HepG2 (cell line): ENCODE measurements around the gene UTP25.

ENCODE experiments used
- CHD2 ChIP-seq: IDR thresholded peaks from 2 replicates; pipeline ENCODE4 v1.6.1; 2011; ENCODE audit warnings: low read depth, low read length, improper control_type of control experiment
- JUN ChIP-seq: sonication (generic); formaldehyde crosslinking; IDR thresholded peaks from 2 replicates; pipeline ENCODE4 v1.4.0; 2020; ENCODE audit warnings: mild to moderate bottlenecking, missing genetic modification reagents
- MEF2D ChIP-seq: sonication (generic); formaldehyde crosslinking; IDR thresholded peaks from 2 replicates; pipeline ENCODE4 v1.5.1; 2020; ENCODE audit warnings: mild to moderate bottlenecking, missing genetic modification reagents
- NBN ChIP-seq: fragments of 450-650 bp; conservative IDR thresholded peaks from 2 replicates; pipeline ENCODE4 v1.6.1; 2017
- NONO ChIP-seq, 2 experiments: fragments of 450-650 bp in 1 of 2; sonication (generic) in 1 of 2; formaldehyde crosslinking in 1 of 2; IDR thresholded peaks in 1 of 2; conservative IDR thresholded peaks in 1 of 2; 2 replicates each; pipeline versions ENCODE4 v1.6.1 to v1.8.0; 2017 to 2022; ENCODE audit warnings: mild to moderate bottlenecking in 1 of 2, missing genetic modification reagents in 1 of 2, moderate library complexity in 1 of 2
- PAXIP1 ChIP-seq: sonication (generic); formaldehyde crosslinking; conservative IDR thresholded peaks from 2 replicates; pipeline ENCODE4 v1.4.0; 2020; ENCODE audit warnings: mild to moderate bottlenecking, missing genetic modification reagents, moderate library complexity
- RNF219 ChIP-seq: sonication (generic); formaldehyde crosslinking; IDR thresholded peaks from 2 replicates; pipeline ENCODE4 v1.5.0; 2020; ENCODE audit warnings: mild to moderate bottlenecking, missing genetic modification reagents
- SP1 ChIP-seq, 2 experiments: fragments of 450-650 bp in 1 of 2; sonication (generic) in 1 of 2; formaldehyde crosslinking in 1 of 2; IDR thresholded peaks; 2 replicates each; pipeline versions ENCODE4 v1.4.0 to v1.6.1; 2016 to 2020; ENCODE audit warnings: missing genetic modification reagents in 1 of 2
- SP5 ChIP-seq: IDR thresholded peaks from 2 replicates; pipeline ENCODE4 v1.6.1; 2016; ENCODE audit warnings: low read depth, borderline replicate concordance
- ZBTB34 ChIP-seq: sonication (generic); formaldehyde crosslinking; IDR thresholded peaks from 2 replicates; pipeline ENCODE4 v1.8.0; 2022; ENCODE audit warnings: mild to moderate bottlenecking, missing genetic modification reagents
- ZNF20 ChIP-seq: sonication (generic); formaldehyde crosslinking; IDR thresholded peaks from 2 replicates; pipeline ENCODE4 v1.4.0; 2020; ENCODE audit warnings: mild to moderate bottlenecking, moderate library complexity, missing genetic modification reagents
- ZNF24 ChIP-seq: fragments of 450-650 bp; IDR thresholded peaks from 2 replicates; pipeline ENCODE4 v1.6.1; 2017; ENCODE audit warnings: antibody characterized with exemption, mild to moderate bottlenecking
- ZNF550 ChIP-seq: sonication (generic); formaldehyde crosslinking; IDR thresholded peaks from 2 replicates; pipeline ENCODE4 v1.4.0; 2020; ENCODE audit warnings: mild to moderate bottlenecking, missing genetic modification reagents, borderline replicate concordance
- TF ChIP-seq, protein P1 (sequence below): sonication (generic); formaldehyde crosslinking; IDR thresholded peaks from 2 replicates; pipeline ENCODE4 v1.5.0; 2020; ENCODE audit warnings: mild to moderate bottlenecking, missing genetic modification reagents, moderate library complexity

- TF ChIP-seq SP1 (IDR thresholded peaks at IDR 0.05) = no peak
- TF ChIP-seq SP1 (CRISPR knock-in tag; IDR thresholded peaks at IDR 0.05) = no peak
- TF ChIP-seq, protein P1, sequence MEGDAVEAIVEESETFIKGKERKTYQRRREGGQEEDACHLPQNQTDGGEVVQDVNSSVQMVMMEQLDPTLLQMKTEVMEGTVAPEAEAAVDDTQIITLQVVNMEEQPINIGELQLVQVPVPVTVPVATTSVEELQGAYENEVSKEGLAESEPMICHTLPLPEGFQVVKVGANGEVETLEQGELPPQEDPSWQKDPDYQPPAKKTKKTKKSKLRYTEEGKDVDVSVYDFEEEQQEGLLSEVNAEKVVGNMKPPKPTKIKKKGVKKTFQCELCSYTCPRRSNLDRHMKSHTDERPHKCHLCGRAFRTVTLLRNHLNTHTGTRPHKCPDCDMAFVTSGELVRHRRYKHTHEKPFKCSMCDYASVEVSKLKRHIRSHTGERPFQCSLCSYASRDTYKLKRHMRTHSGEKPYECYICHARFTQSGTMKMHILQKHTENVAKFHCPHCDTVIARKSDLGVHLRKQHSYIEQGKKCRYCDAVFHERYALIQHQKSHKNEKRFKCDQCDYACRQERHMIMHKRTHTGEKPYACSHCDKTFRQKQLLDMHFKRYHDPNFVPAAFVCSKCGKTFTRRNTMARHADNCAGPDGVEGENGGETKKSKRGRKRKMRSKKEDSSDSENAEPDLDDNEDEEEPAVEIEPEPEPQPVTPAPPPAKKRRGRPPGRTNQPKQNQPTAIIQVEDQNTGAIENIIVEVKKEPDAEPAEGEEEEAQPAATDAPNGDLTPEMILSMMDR = no peak
- TF ChIP-seq SP5 (CRISPR knock-in tag) = no peak
- TF ChIP-seq JUN = no peak
- no peak for TF ChIP-seq ZNF550
- TF ChIP-seq CHD2 = no peak
- no peak for TF ChIP-seq RNF219 (CRISPR knock-in tag)
- TF ChIP-seq ZNF24 = no peak
- no peak for TF ChIP-seq ZBTB34 (CRISPR knock-in tag)
- TF ChIP-seq MEF2D (CRISPR knock-in tag) = no peak
- no peak for TF ChIP-seq ZNF20
- no peak for TF ChIP-seq PAXIP1
- no peak for TF ChIP-seq NONO (IDR thresholded peaks at IDR 0.05)
- TF ChIP-seq NONO (CRISPR knock-in tag; conservative IDR thresholded peaks at IDR 0.05) = no peak
- no peak for TF ChIP-seq NBN
Observed at GRCh38 chr1:209853676-209854075, 25.9 kb downstream of the UTP25 start.
